Measurements from ENCODE around the gene PEX26. TPM values are rescaled to one million over a fixed set of nuclear protein-coding genes. Genes with fewer than 3 reads are reported as not detected.

PEX26 gene
- total and polyA plus RNA-seq, 2 of the 13 experiments (the other 11 are each of a cell fraction or from before 2014, with no cell fraction given) = 10.6 to 25.1 TPM

DNA sequence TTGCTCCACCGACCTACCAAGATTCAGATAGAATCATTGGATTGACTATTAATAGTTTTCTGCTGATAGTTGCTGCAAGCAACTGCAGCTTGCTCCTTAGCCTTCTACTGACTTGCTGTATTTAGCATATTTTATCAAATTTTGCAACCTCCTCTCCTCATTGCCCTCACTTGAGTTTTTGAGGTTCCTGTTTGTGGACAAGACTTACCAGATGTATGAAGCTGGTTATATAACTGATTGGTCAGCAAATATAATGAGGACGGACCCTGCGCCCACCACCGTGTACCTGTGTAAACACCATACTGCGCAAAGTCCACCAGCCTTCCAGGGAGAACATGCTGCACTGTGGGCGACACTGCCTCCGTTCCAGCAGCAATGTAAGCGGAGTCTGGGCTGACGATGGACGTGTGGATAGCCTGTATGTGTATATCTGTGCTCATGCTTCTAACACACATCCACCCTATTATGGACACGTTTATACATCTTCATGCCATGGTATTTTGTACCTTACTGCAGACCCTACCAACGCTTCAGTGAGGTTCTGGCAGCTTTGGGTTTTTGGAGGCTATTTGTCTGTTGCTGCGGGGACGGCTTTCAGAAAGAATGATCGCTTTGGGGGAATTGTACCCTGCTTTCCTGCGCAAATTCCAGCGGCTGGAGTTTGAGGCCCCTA, 70.6 kb downstream of the PEX26 start (continued):
- TF ChIP-seq JUNB (CRISPR knock-in tag; IDR thresholded peaks at IDR 0.05; ENCODE audit: borderline replicate concordance) (peak; percentile 64), DMAP1 (CRISPR knock-in tag; IDR thresholded peaks at IDR 0.05) (peak; percentile 91), MIXL1 (CRISPR knock-in tag; IDR thresholded peaks at IDR 0.05) (peak; percentile 97), PRPF4 (IDR thresholded peaks at IDR 0.05; ENCODE audit: low read depth, low read length, poor library complexity, severe bottlenecking) (no peak), GPN1 (CRISPR knock-in tag; IDR thresholded peaks at IDR 0.05; ENCODE audit: borderline replicate concordance) (no peak), EHMT2 (IDR thresholded peaks at IDR 0.05; ENCODE audit: borderline replicate concordance, low read depth, low read length) (no peak), IKZF1 (IDR thresholded peaks at IDR 0.05) (no peak), ZFP37 (CRISPR knock-in tag; IDR thresholded peaks at IDR 0.05; ENCODE audit: borderline replicate concordance) (no peak), SKI (IDR thresholded peaks at IDR 0.05; ENCODE audit: partially characterized antibody) (peak; percentile 74), ZBTB42 (CRISPR knock-in tag; IDR thresholded peaks at IDR 0.05) (0 out of 2 replicates have a peak, but pooled peaks have one; percentile 74), ZNF570 (CRISPR knock-in tag; IDR thresholded peaks at IDR 0.05; ENCODE audit: borderline replicate concordance) (no peak), FOXC1 (CRISPR knock-in tag; IDR thresholded peaks at IDR 0.05; ENCODE audit: borderline replicate concordance) (peak; percentile 81), NR3C1 (CRISPR knock-in tag; IDR thresholded peaks at IDR 0.05) (no peak), HMG20B (CRISPR knock-in tag; conservative IDR thresholded peaks at IDR 0.05) (peak; percentile 83), ZNF567 (CRISPR knock-in tag; IDR thresholded peaks at IDR 0.05; ENCODE audit: borderline replicate concordance) (no peak), GATAD1 (CRISPR knock-in tag; IDR thresholded peaks at IDR 0.05) (peak; percentile 64), SRY (CRISPR knock-in tag; IDR thresholded peaks at IDR 0.05) (no peak), ZNF772 (CRISPR knock-in tag; IDR thresholded peaks at IDR 0.05) (0 out of 2 replicates have a peak, but pooled peaks have one; percentile 56), ZSCAN12 (CRISPR knock-in tag; IDR thresholded peaks at IDR 0.05) (no peak), SNRNP70 (IDR thresholded peaks at IDR 0.05; ENCODE audit: low read depth, low read length) (no peak), CBFB (CRISPR knock-in tag; IDR thresholded peaks at IDR 0.05) (peak; percentile 40; the same call in 1 of the 2 replicates), ZNF557 (CRISPR knock-in tag; IDR thresholded peaks at IDR 0.05) (0 out of 2 replicates have a peak, but pooled peaks have one; percentile 42)
- TF ChIP-seq, protein P1, sequence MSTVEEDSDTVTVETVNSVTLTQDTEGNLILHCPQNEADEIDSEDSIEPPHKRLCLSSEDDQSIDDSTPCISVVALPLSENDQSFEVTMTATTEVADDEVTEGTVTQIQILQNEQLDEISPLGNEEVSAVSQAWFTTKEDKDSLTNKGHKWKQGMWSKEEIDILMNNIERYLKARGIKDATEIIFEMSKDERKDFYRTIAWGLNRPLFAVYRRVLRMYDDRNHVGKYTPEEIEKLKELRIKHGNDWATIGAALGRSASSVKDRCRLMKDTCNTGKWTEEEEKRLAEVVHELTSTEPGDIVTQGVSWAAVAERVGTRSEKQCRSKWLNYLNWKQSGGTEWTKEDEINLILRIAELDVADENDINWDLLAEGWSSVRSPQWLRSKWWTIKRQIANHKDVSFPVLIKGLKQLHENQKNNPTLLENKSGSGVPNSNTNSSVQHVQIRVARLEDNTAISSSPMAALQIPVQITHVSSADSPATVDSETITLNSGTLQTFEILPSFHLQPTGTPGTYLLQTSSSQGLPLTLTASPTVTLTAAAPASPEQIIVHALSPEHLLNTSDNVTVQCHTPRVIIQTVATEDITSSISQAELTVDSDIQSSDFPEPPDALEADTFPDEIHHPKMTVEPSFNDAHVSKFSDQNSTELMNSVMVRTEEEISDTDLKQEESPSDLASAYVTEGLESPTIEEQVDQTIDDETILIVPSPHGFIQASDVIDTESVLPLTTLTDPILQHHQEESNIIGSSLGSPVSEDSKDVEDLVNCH (CRISPR knock-in tag; IDR thresholded peaks at IDR 0.05) = no peak
- TF ChIP-seq, protein P2, sequence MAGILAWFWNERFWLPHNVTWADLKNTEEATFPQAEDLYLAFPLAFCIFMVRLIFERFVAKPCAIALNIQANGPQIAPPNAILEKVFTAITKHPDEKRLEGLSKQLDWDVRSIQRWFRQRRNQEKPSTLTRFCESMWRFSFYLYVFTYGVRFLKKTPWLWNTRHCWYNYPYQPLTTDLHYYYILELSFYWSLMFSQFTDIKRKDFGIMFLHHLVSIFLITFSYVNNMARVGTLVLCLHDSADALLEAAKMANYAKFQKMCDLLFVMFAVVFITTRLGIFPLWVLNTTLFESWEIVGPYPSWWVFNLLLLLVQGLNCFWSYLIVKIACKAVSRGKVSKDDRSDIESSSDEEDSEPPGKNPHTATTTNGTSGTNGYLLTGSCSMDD (CRISPR knock-in tag; IDR thresholded peaks at IDR 0.05) = no peak
- TF ChIP-seq, protein P3, sequence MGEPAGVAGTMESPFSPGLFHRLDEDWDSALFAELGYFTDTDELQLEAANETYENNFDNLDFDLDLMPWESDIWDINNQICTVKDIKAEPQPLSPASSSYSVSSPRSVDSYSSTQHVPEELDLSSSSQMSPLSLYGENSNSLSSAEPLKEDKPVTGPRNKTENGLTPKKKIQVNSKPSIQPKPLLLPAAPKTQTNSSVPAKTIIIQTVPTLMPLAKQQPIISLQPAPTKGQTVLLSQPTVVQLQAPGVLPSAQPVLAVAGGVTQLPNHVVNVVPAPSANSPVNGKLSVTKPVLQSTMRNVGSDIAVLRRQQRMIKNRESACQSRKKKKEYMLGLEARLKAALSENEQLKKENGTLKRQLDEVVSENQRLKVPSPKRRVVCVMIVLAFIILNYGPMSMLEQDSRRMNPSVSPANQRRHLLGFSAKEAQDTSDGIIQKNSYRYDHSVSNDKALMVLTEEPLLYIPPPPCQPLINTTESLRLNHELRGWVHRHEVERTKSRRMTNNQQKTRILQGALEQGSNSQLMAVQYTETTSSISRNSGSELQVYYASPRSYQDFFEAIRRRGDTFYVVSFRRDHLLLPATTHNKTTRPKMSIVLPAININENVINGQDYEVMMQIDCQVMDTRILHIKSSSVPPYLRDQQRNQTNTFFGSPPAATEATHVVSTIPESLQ (CRISPR knock-in tag; conservative IDR thresholded peaks at IDR 0.05) = no peak
- TF ChIP-seq, protein P4, sequence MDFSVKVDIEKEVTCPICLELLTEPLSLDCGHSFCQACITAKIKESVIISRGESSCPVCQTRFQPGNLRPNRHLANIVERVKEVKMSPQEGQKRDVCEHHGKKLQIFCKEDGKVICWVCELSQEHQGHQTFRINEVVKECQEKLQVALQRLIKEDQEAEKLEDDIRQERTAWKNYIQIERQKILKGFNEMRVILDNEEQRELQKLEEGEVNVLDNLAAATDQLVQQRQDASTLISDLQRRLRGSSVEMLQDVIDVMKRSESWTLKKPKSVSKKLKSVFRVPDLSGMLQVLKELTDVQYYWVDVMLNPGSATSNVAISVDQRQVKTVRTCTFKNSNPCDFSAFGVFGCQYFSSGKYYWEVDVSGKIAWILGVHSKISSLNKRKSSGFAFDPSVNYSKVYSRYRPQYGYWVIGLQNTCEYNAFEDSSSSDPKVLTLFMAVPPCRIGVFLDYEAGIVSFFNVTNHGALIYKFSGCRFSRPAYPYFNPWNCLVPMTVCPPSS (IDR thresholded peaks at IDR 0.05) = no peak
